Stimulated activated naive CD8-positive, alpha-beta T cell treated with anti-CD3 and anti-CD28 coated beads, Interleukin-15, Interleukin-2, amounts not matched to agents 100 ng/mL and 50 ng/mL, for 24 hours (primary cell): ENCODE results near the gene NOL4L.
A peak's percentile ranks its signal among the peaks of the same experiment; 100 is the strongest.

ENCODE experiments used
- H3K27ac Mint-ChIP-seq: one replicate; pipeline ENCODE4 v1.8.0; 2021; ENCODE audit warnings: mild to moderate bottlenecking, mixed read lengths
- H3K27me3 Mint-ChIP-seq: one replicate; pipeline ENCODE4 v1.8.0; 2021; ENCODE audit warnings: mixed read lengths
- H3K36me3 Mint-ChIP-seq: one replicate; pipeline ENCODE4 v1.8.0; 2021; ENCODE audit warnings: low read depth, mixed read lengths
- H3K4me1 Mint-ChIP-seq: one replicate; pipeline ENCODE4 v1.8.0; 2021; ENCODE audit warnings: low read depth, mixed read lengths
- H3K4me3 Mint-ChIP-seq: one replicate; pipeline ENCODE4 v1.8.0; 2021; ENCODE audit warnings: mild to moderate bottlenecking, mixed read lengths
- H3K9me3 Mint-ChIP-seq: one replicate; pipeline ENCODE4 v1.8.0; 2021; ENCODE audit warnings: mixed read lengths

Gene NOL4L

DNA sequence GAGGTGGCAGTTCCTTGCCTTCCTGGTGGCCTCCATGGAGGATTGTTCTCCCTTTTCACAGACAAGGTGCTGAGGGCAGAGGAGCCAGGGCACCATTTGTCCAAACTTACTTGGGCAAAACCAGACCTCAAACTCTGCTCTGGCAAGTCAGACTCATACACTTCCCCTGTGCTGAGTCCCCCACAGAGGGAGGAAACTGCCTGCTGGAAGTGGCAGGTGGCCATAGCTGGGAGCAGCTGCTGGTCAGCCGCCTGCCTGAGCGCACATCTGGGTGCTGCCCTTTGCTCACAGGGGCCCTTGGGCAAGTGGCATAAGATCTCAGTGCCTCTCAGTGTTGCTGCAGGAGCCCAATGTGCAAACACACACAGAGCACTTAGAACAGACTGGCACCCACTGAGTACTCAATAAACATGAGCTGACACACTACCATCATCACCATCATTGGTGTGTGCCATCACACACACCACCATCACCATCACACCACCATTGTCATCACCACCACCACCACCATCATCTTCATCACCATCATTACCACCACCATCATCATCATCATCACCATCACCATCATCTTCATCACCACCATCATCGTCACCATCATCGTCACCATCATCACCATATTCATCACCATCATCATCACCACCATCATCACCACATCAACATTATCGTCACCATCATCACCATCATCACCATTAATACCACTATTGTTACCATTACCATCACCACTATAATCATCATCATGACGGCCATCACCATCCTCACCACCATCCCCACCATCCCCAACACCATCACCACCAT, 17.6 kb downstream of the NOL4L start:
- Mint-ChIP-seq H3K27me3 (no peaks in the 10 kb centered on the region), H3K4me3 (no peak overlapping the region), H3K27ac (no peak overlapping the region), H3K4me1 (peaks cover 34% of the 10 kb centered on the region), H3K9me3 (no peaks in the 10 kb centered on the region), H3K36me3 (no peaks in the 10 kb centered on the region)

DNA sequence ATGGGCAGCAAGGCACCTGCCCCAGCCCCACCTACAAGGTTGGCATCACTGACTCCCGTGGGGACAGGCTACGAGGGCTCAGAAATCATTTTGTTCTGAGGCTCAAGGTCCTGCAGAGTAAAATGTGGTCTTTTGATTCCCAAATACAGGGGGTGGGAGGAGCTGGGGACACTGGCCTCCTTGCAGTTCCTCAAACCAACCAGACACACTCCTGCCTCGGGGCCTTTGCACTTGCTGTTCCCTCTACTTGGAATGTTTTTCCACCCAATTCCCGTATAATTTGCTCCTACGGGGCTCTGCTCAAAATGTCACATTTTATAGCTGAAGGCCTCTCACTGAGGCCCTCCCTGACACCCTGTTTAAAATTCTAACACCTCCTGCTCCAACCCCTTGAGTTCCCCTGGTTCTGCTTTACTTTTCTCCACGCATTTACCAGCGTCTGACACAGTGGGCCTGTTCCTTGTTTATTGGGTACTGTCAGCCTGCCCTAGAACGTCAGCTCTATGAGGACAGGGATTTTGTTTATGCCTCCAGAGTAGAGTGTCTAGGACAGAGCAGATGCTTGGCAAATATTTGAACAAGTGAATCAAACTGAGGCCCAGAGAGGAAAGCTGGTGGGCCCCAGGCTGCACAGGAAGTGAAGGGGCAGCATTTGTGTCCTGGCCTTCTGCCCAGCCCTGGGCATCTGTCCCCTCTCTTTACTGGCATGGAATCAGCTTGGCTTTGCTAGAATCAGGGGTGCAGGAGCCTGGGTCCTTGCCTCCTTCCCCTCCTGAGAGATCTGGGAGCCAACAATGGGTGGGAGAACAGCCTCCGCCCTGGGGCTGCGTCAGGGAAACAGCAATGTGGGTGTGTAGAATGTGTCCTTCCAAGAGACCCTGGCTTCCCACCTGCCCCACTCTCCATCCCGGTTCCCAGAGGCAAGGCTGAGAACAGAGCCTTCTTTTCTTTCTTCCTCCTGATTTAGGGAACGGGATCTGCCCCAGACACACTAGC, 18.5 kb downstream of the NOL4L start:
- no peaks in the 10 kb centered on the region for H3K36me3 Mint-ChIP-seq
- peaks cover 41% of the 10 kb centered on the region for H3K4me1 Mint-ChIP-seq
- H3K27me3 Mint-ChIP-seq: no peaks in the 10 kb centered on the region
- H3K4me3 Mint-ChIP-seq: no peak overlapping the region
- no peaks in the 10 kb centered on the region for H3K9me3 Mint-ChIP-seq
- H3K27ac Mint-ChIP-seq: no peak overlapping the region

DNA sequence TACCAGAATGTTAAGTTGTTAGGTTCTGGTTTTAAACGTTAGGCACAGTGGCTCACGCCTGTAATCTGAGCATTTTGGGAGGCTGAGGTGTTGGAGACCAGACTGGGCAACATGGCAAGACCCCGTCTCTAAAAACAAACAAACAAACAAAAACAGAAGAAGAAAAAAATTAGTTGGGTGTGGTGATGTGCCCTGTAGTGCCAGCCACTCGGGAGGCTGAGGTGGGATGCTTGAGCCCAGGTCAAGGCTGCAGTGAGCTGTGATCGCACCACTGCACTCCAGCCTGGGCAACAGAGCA, 19.4 kb downstream of the NOL4L start:
- Mint-ChIP-seq H3K27me3 (no peaks in the 10 kb centered on the region), H3K4me3 (no peak overlapping the region), H3K36me3 (no peaks in the 10 kb centered on the region), H3K9me3 (no peaks in the 10 kb centered on the region), H3K27ac (peak overlapping the region; percentile 3), H3K4me1 (peaks cover 41% of the 10 kb centered on the region)

DNA sequence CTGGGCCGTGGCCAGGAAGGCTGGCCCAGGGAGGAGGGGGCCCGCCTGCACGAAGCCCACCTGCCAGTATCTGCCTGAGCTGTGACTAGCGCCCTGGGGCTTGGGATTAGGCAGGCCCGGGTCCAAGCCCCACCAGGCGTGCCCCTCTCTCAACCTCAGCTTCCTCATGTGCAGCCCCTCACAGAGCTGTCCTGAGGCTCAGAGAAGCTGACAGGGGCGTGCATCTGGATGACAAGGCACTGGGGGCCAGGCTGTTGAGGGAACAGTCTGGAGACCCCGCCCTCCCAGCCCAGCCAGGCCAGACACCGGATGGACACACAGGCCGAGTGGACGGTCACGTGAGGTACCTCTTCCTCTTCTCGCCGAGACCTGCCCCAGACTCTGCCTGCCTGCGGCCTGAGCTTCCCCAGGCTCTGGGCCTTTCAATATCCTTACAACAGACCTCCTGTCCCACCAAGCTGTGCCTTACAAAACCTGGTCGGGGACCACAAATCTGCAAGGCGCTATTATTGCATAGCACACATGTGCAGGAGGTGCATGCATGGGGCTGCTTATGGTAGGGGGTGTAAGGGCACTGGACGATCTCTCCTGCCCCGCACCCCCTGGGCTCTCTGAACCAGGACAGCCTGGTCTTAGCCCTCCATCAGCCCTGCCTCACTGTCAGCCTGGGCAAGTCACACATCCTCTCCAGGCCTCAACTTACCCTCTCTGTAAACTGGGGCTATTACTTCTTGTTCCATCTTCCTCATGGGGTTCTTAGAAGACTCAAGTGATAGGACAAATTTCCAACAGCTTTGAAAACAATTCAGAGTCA, 20.0 kb downstream of the NOL4L start:
- peak overlapping the region; percentile 3 for H3K27ac Mint-ChIP-seq
- H3K27me3 Mint-ChIP-seq: no peaks in the 10 kb centered on the region
- H3K4me1 Mint-ChIP-seq: peaks cover 42% of the 10 kb centered on the region

DNA sequence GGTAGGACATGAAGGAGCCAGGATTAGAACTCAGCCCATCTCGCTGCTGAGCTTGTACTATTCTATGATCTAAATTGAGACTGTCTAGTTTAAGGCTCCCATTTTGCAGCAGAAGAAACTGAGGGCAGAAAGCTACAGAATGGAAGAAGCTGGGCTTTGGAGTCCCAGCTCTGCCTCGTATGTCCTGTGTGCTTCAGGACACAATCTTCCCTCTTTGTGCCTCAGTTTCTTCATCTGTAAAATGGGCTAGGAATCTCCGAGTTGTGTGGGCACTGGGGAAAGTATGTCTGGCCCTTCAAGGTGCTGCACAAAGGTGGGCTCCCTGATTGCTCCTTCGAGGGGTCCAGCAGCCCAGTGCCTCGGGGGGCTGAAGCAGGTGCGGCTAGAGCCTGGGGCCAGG, 20.7 kb downstream of the NOL4L start:
- H3K4me3 Mint-ChIP-seq: no peak overlapping the region
- H3K27ac Mint-ChIP-seq: no peak overlapping the region
- no peaks in the 10 kb centered on the region for H3K27me3 Mint-ChIP-seq
- H3K4me1 Mint-ChIP-seq: peaks cover 45% of the 10 kb centered on the region
- H3K9me3 Mint-ChIP-seq: no peaks in the 10 kb centered on the region
- no peaks in the 10 kb centered on the region for H3K36me3 Mint-ChIP-seq

More for the DNA sequence above, 20.0 kb downstream of the NOL4L start:
- Mint-ChIP-seq H3K4me3 (no peak overlapping the region), H3K9me3 (no peaks in the 10 kb centered on the region), H3K36me3 (no peaks in the 10 kb centered on the region)

DNA sequence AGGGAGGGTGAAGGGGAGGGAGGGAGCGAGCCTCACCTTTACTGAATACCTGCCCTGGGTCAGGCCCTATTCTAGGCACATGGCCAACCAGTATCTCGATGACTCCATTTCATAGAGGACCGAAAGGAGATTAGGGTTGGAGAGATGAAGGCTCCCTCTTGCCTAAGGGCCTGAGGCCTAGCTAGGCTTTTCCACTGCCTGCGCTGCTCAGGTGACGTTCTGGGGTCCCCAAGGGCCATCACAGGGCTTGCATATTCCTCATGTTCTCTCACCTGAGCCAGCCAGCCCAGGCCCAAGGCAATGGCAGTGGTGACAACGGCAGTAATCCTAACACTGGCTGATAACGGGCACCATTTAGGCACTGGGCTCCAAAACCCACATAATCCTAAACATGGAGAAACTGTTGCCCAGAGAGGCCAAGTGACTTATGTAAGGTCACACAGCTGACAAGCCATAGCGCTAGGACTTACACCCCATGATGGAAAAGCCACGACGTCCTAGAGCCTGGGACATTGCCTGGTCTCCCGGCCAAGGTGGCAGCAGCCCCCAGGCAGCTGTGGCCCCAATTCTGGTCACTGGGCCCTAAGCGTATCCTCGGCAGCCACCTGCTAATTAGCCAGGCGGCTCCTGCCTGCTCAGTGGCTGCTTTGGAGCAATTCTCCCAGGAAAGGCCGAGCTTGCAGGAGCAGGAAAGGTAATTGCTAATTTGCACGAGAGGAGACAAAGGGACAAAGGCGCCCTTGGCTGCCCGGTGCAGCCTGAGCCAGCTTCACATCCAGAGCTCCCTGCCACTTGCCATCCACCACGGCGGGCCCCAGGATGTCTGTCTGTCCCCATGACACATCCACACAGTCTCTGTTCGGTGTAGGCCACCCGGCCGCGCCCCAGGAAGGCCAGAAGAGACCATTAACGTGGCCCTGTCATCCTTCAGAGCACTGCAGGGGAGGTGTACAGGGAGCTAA, 21.5 kb downstream of the NOL4L start:
- H3K9me3 Mint-ChIP-seq: no peaks in the 10 kb centered on the region
- peaks cover 43% of the 10 kb centered on the region for H3K4me1 Mint-ChIP-seq
- H3K27me3 Mint-ChIP-seq: no peaks in the 10 kb centered on the region
- H3K36me3 Mint-ChIP-seq: no peaks in the 10 kb centered on the region
- peak overlapping the region; percentile 11 for H3K27ac Mint-ChIP-seq
- H3K4me3 Mint-ChIP-seq: no peak overlapping the region

DNA sequence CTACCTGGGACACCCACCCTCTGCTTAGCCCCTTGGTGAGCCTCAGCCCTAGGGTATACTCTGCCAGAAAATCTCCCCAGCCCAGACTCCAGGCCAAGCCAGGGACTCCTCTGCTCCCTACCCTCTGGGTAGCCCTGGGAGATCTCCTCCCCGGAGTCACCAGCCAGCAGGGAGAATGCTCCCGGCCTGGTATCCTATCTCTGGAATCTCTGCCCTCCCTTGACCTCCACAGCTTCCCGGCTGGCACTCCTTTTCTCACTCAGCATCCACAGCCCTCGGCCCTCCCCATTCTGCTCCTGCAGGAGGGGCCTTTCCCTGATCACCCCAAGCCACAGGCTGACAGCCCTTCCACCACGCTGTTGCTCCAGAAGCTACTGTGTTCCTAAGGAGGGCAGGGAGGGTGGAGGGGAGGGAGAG, 22.6 kb downstream of the NOL4L start:
- H3K36me3 Mint-ChIP-seq: no peaks in the 10 kb centered on the region
- H3K4me3 Mint-ChIP-seq: no peak overlapping the region
- H3K9me3 Mint-ChIP-seq: no peaks in the 10 kb centered on the region
- H3K27ac Mint-ChIP-seq: peak overlapping the region; percentile 45
- peaks cover 47% of the 10 kb centered on the region for H3K4me1 Mint-ChIP-seq
- no peaks in the 10 kb centered on the region for H3K27me3 Mint-ChIP-seq

DNA sequence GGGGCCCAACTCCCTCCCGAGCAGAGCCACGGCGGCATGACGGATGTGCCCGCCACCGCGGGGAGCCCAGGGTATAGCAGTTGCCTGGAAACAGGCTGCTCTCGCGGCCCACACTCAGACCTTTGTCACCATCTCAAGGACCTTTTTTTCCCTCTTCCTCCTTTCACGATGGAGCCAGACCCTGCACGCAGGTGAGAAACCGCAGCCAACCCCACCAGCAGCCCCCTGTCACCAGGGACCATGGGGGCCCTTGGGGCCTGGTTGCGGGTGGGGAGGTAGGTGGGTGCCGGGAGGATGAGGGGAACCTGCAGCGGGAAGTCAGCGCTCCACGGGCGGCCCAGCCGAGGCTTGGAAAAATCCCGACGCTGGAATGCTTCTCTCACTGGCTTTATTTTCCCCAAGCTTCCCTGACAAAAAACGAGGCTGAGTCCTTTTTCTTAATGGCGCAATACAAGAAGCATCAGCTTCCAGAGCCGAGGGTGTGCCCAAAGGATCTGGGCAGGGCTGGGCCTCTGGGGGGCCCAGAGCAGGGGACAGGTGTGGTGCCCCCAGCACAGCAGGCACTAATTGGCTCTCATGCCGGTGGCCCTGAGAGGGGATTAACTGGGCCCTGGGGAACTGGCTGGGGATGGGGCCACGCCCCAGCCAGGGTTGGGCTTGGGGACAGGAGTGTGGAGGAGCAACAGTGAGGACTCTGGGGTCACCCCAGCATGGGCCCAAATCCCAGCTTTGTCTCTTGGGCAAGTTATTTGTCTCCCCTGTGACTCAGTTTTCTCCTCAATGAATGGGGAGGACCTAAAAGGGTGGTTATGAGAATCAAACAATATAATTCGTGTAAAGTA, 23.9 kb downstream of the NOL4L start:
- Mint-ChIP-seq H3K27me3 (no peaks in the 10 kb centered on the region), H3K4me3 (peak overlapping the region; percentile 30), H3K9me3 (no peaks in the 10 kb centered on the region), H3K36me3 (no peaks in the 10 kb centered on the region), H3K4me1 (peaks cover 56% of the 10 kb centered on the region), H3K27ac (peak overlapping the region; percentile 82)

DNA sequence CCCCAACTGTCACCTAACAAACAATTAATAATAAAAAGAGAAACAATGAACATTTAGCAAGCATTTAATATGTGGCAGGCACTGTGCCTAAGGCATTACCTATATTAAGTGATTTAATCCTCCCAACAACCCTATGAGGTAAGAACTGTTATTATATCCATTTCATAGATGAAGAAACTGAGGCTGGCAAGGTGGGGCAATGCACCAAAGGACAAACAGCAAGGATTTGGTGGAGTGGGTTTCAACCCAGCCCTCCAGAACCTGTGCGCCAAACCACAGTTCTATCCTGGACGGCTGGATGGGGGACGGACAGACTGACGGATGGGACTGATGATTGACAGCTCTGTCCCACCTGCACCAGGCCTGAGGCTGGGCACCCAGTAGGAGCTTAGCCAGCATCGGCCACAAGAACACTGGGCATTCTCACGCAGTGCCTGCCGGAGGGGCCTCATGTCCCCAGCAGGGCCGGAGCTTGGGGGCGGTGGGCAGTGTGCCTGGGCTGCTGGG, 24.6 kb downstream of the NOL4L start:
- Mint-ChIP-seq H3K9me3 (no peaks in the 10 kb centered on the region), H3K27me3 (no peaks in the 10 kb centered on the region), H3K36me3 (no peaks in the 10 kb centered on the region), H3K4me1 (peaks cover 59% of the 10 kb centered on the region), H3K27ac (peak overlapping the region; percentile 87), H3K4me3 (peak overlapping the region; percentile 65)

DNA sequence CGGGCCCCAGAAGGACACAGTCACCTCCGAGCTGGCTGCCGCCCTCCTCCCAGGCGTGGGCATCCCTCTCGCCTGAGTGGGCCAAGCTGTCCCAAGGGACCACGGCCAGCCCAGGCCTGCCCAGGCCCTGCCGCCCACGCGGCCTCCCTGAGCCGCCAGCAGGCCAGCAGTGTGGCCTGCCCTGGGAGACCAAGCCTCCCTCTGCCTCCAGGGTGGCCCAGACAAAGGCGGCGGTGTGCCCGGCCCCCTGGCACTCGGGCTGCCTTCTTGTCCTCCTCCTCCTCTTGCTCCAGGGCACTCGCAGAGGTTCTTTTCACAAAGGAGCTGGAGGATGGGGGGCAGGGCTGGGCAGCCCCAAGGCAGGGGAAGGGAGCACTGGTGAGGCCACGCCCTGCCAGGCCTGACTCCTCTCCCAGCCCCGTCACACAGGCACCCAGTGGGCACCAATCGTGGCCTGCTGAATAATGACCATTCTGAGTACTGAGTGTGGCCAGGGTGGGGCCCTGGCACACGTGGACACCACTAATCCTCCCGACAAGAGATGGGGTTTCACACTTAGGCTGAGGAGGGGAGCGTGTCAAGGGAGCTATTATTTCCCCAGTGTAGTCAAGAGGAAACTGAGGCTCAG, 25.3 kb downstream of the NOL4L start:
- Mint-ChIP-seq H3K4me1 (peaks cover 64% of the 10 kb centered on the region), H3K36me3 (no peaks in the 10 kb centered on the region), H3K27me3 (no peaks in the 10 kb centered on the region), H3K4me3 (no peak overlapping the region), H3K27ac (peak overlapping the region; percentile 87), H3K9me3 (no peaks in the 10 kb centered on the region)

DNA sequence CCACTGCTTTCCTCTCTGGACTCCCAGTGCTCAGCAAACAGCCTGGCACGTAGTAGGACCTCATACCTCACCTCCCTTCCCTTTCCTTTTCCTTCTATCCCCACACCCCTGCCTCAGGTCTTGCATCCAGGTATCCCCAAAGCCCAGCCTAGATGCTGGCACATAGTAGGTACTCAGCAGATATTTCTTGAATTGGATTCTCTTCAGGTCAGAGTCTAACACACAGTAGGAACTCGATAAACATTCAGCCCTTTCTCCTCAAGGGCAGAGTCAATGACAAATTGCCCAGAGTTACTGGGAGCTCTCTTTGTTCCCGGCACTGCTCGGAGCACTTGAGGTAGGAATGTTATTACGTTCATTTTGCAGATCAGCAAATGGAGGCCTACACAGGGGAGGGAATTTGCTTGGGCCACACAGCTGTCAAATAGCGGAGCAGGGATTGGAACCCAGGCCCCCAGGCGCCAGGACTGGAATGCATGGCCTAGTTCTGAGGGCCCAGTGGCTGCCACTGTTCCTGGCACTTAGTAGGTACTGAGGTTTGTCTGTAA, 25.9 kb downstream of the NOL4L start:
- peaks cover 70% of the 10 kb centered on the region for H3K4me1 Mint-ChIP-seq
- no peaks in the 10 kb centered on the region for H3K36me3 Mint-ChIP-seq
- H3K4me3 Mint-ChIP-seq: no peak overlapping the region
- no peaks in the 10 kb centered on the region for H3K9me3 Mint-ChIP-seq
- H3K27me3 Mint-ChIP-seq: no peaks in the 10 kb centered on the region
- peak overlapping the region; percentile 49 for H3K27ac Mint-ChIP-seq

DNA sequence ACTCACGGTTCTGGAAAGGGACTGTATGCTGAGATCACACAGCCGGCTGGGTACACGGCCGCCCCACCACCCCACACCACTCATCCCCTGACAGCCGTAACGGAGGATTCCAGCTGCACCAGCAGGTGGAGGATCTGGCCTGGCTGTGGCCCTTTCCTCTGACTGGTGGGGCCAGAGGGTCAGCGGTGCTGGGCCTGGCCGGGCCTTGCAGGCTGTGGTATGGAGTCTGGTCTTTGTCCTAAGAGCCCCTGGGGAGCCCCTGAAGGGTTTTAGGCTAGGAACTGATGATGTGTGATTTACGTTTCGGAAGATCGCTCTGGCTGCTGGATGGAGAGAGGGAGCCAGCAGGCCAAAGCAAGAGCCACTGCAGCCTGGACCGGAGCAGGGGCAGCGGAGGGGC, 26.6 kb downstream of the NOL4L start:
- H3K4me1 Mint-ChIP-seq: peaks cover 78% of the 10 kb centered on the region
- no peaks in the 10 kb centered on the region for H3K36me3 Mint-ChIP-seq
- H3K9me3 Mint-ChIP-seq: no peaks in the 10 kb centered on the region
- no peak overlapping the region for H3K27ac Mint-ChIP-seq
- H3K4me3 Mint-ChIP-seq: no peak overlapping the region
- no peaks in the 10 kb centered on the region for H3K27me3 Mint-ChIP-seq
